ENCODE measurements around the gene TP53I3. TPM values are rescaled to one million over a fixed set of nuclear protein-coding genes. Genes with fewer than 3 reads are reported as not detected.

The TP53I3 gene
- total and polyA plus RNA-seq, 2 of the 4 experiments (the other 2 are of a cell fraction), result 25.5 to 42.2 TPM

GRCh38 chr2:24065341-24065740, 19.3 kb downstream of the TP53I3 start:
- H3K56ac ChIP-seq (ENCODE audit: extremely low read depth, insufficient read depth, low read length), result no peak overlapping the region
- POLR2A ChIA-PET (ENCODE audit: unreplicated experiment), result no interaction called here
- no TSS peak for BruUV-seq (replicated peaks)
- no peak overlapping the region for H2BK15ac ChIP-seq (ENCODE audit: low read depth, low read length)
- no peak overlapping the region for H3K4me3 ChIP-seq (ENCODE audit: insufficient read depth, low read depth, low read length)
- H3K4me2 ChIP-seq (ENCODE audit: low read depth, low read length), result no peak overlapping the region
- no peak overlapping the region for H2AK5ac ChIP-seq (ENCODE audit: low read depth, low read length)
- H4K8ac ChIP-seq (ENCODE audit: low read depth in 2 of 2, low read length in 2 of 2), result no peak overlapping the region
- DNase-seq, result no peak
- H3K9ac ChIP-seq (ENCODE audit: low read depth, low read length), result no peak overlapping the region
- H2BK5ac ChIP-seq (ENCODE audit: low read depth, low read length, poor library complexity, severe bottlenecking), result no peak overlapping the region
- TF ChIP-seq CHD1 (IDR thresholded peaks at IDR 0.05; ENCODE audit: low read depth, low read length) (no peak), NFE2L2 (IDR thresholded peaks at IDR 0.05; ENCODE audit: low read depth, low read length) (no peak), POLR2A (IDR thresholded peaks at IDR 0.05; ENCODE audit: low read depth, low read length) (no peak), FOS (IDR thresholded peaks at IDR 0.05; ENCODE audit: low read depth, low read length) (no peak)
- H3K79me1 ChIP-seq (ENCODE audit: low read depth in 1 of 2, low read length in 2 of 2), result peaks cover 9 to 12% of the 10 kb centered on the region in 2 experiments
- H3K9me1 ChIP-seq (ENCODE audit: insufficient read depth, low read length), result peaks cover 6% of the 10 kb centered on the region; the same call in 1 of the 2 replicates
- in situ Hi-C loops (cut with MboI; ENCODE audit: low sequenced_read_pairs) (no loop called here), dilution Hi-C loops (cut with HindIII; ENCODE audit: low sequenced_read_pairs, unreplicated experiment) (no loop called here), intact Hi-C loops (cut with micrococcal nuclease) (no loop called here)
- H3K27me3 ChIP-seq (ENCODE audit: control insufficient read depth, insufficient read depth, low read length), result no peaks in the 10 kb centered on the region
- H3K23ac ChIP-seq (ENCODE audit: low read depth, low read length), result no peak overlapping the region
- no peak overlapping the region for H4K5ac ChIP-seq (ENCODE audit: low read depth, low read length)
- no peak overlapping the region for H2BK120ac ChIP-seq (ENCODE audit: low read depth, low read length)
- H2AFZ ChIP-seq (replicated peaks; ENCODE audit: low read length, poor library complexity), result no peak overlapping the region
- H4K91ac ChIP-seq (ENCODE audit: insufficient read depth, low read depth, low read length), result no peak overlapping the region
- no CpG with 5 or more reads among the region's 2 CpGs for WGBS, 2 experiments (ENCODE audit: extremely low coverage in 2 of 2, insufficient read length in 1 of 2)
- no peak overlapping the region for H3K18ac ChIP-seq (ENCODE audit: low read depth, low read length)
- no peak overlapping the region for H2BK20ac ChIP-seq (ENCODE audit: low read depth, low read length)
- ATAC-seq (ENCODE audit: low read depth), result no peak
- no peak overlapping the region for H3K4ac ChIP-seq (ENCODE audit: low read depth, low read length)
- no peak overlapping the region for H3K27ac ChIP-seq (ENCODE audit: insufficient read depth, low read length)
- peaks cover 19% of the 10 kb centered on the region for H3K36me3 ChIP-seq (ENCODE audit: control insufficient read depth, insufficient read depth, low read length)
- H3K14ac ChIP-seq (replicated peaks; ENCODE audit: low read depth, low read length), result no peak overlapping the region
- H4K20me1 ChIP-seq (ENCODE audit: insufficient read depth, low read length), result no peaks in the 10 kb centered on the region
- H3K4me1 ChIP-seq (ENCODE audit: control insufficient read depth, insufficient read depth, low read length), result no peaks in the 10 kb centered on the region
- CTCF ChIA-PET, result interaction anchor here (1.2 kb wide), 1 partner anchor 10 kb away, joined by 5 read pairs; no protein-coding TSS in a partner anchor
- H2AK9ac ChIP-seq (replicated peaks; ENCODE audit: low read depth, low read length, poor library complexity), result no peak overlapping the region
- H3K9me3 ChIP-seq (ENCODE audit: control insufficient read depth, insufficient read depth, low read length), result no peaks in the 10 kb centered on the region
